ACC112 (cell line): ENCODE measurements around the gene POLR3A.

Experiments used
- H2AFZ ChIP-seq: fragments of 200-600 bp; sonication (generic); one replicate; pipeline ENCODE4 v1.6.0; 2017; ENCODE audit warnings: antibody characterized with exemption, low read length; ENCODE audit not compliant: unreplicated experiment
- H3K27ac ChIP-seq: fragments of 200-600 bp; sonication (generic); 2 replicates; pipeline ENCODE4 v1.5.1; 2014; ENCODE audit warnings: low read depth, mild to moderate bottlenecking, antibody characterized with exemption, low read length, moderate library complexity
- H3K27me3 ChIP-seq: fragments of 200-600 bp; sonication (generic); 2 replicates; pipeline ENCODE4 v1.6.1; 2014; ENCODE audit warnings: mild to moderate bottlenecking, antibody characterized with exemption, low read length, moderate library complexity, mixed read lengths; ENCODE audit not compliant: insufficient read depth
- H3K36me3 ChIP-seq: fragments of 200-600 bp; sonication (generic); 2 replicates; pipeline ENCODE4 v1.6.1; 2016; ENCODE audit warnings: mild to moderate bottlenecking, antibody characterized with exemption, low read length, moderate library complexity, mixed read lengths; ENCODE audit not compliant: insufficient read depth
- H3K4me1 ChIP-seq: fragments of 200-600 bp; sonication (generic); one replicate; pipeline ENCODE4 v1.6.1; 2016; ENCODE audit warnings: low read length, mixed read lengths; ENCODE audit not compliant: insufficient read depth, unreplicated experiment, control insufficient read depth
- H3K4me3 ChIP-seq: fragments of 200-600 bp; sonication (generic); 2 replicates; pipeline ENCODE4 v1.5.1; 2014; ENCODE audit warnings: mild to moderate bottlenecking, low read depth, low read length
- H3K79me2 ChIP-seq: fragments of 200-600 bp; sonication (generic); one replicate; pipeline ENCODE4 v1.6.0; 2016; ENCODE audit warnings: low read length; ENCODE audit not compliant: control insufficient read depth, unreplicated experiment, insufficient read depth

POLR3A gene

DNA sequence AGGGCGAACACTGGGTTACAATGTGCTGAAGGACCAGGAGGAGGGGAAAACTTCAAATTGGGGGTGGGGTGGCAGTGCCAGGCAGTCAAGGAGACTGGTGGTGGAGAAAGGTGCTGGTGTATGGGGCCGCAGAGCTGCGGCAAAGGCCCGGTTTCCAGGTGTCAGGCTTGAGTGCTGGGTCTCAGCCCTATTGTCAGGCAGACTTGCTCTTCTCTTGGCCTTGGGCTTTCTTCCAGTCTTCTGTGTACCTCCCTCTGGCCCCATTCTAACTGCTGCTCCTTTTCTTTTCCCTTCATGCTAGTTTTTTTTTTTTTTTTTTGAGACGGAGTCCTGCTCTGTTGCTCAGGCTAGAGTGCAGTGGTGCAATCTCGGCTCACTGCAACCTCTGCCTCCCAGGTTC is 51.0 kb downstream of the POLR3A start:
- H3K36me3 ChIP-seq = peaks cover 24% of the 10 kb centered on the region
- no peak overlapping the region for H3K4me3 ChIP-seq
- no peak overlapping the region for H3K27ac ChIP-seq
- H2AFZ ChIP-seq = no peak overlapping the region
- no peaks in the 10 kb centered on the region for H3K79me2 ChIP-seq
- peaks cover 4% of the 10 kb centered on the region for H3K4me1 ChIP-seq
- H3K27me3 ChIP-seq = no peaks in the 10 kb centered on the region

GRCh38 chr10:77977934-77978333 is 51.4 kb downstream of the POLR3A start:
- H3K4me1 ChIP-seq = no peaks in the 10 kb centered on the region
- no peak overlapping the region for H3K27ac ChIP-seq
- H3K79me2 ChIP-seq = no peaks in the 10 kb centered on the region
- no peak overlapping the region for H2AFZ ChIP-seq
- no peaks in the 10 kb centered on the region for H3K27me3 ChIP-seq
- peaks cover 24% of the 10 kb centered on the region for H3K36me3 ChIP-seq
- H3K4me3 ChIP-seq = no peak overlapping the region

- H3K36me3 ChIP-seq = peaks cover 22% of the 10 kb centered on the region
- H3K79me2 ChIP-seq = no peaks in the 10 kb centered on the region
- no peak overlapping the region for H3K4me3 ChIP-seq
- H3K27me3 ChIP-seq = no peaks in the 10 kb centered on the region
- no peak overlapping the region for H3K27ac ChIP-seq
- H2AFZ ChIP-seq = no peak overlapping the region
- H3K4me1 ChIP-seq = no peaks in the 10 kb centered on the region
Observed at GRCh38 chr10:77977016-77977415, 52.3 kb downstream of the POLR3A start.

- Histone ChIP-seq H2AFZ (no peak overlapping the region), H3K79me2 (no peaks in the 10 kb centered on the region), H3K4me3 (no peak overlapping the region), H3K4me1 (peaks cover 12% of the 10 kb centered on the region), H3K27me3 (no peaks in the 10 kb centered on the region), H3K36me3 (peaks cover 13% of the 10 kb centered on the region), H3K27ac (no peak overlapping the region)
Observed at GRCh38 chr10:77975086-77975666, 54.1 kb downstream of the POLR3A start.

DNA sequence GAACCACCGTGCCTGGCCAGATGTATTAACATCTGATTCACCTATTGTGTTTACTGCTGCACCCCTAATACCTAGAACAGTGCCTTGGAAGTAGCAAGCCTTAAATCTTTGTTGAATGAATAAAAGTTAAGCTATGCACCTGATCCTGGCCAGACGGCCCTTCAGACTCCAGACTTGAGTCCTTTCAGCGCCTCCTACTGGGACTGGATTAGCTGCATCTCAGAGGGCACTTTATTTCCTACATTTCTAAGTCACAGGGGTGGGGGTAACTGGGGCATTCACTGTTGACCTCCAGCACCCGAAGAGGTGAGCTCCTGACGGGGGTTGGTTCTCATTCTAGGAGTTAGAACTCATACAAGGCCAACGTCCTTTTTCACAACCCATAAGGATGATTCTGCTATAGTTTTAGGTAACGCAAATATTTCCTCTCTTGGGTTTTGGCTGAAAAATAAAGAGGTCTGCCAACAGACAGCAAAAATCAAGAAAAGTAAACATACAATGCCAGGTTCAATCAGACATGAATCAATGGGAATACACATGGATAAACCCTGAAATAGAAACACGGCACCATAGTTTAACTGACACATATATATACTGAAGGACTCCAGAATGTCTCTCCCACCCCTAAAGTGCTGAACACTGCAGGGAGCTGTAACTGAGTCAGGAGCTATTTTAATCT is 54.8 kb downstream of the POLR3A start:
- Histone ChIP-seq H2AFZ (no peak overlapping the region), H3K4me1 (peaks cover 12% of the 10 kb centered on the region), H3K79me2 (no peaks in the 10 kb centered on the region), H3K27ac (no peak overlapping the region), H3K27me3 (no peaks in the 10 kb centered on the region), H3K36me3 (peaks cover 9% of the 10 kb centered on the region; the same call in 1 of the 2 replicates), H3K4me3 (no peak overlapping the region)

DNA sequence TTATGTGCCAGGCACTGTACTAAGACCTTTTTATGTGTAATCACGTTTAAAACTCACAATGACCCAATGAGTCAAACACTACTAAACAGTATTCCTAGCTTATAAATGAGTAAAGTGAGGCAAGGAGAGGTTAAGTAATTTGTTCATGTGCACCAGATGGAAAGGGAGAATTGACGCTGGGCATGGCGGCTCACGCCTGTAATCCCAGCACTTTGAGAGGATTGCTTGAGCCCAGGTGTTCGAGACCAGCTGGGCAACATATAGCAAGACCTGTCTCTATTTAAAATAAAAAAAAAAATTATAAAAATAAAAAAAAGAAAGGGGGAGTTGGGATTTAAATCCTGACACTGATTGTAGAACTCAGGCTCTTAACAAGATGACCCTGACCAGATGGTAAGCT is 56.0 kb downstream of the POLR3A start:
- H3K27me3 ChIP-seq = no peaks in the 10 kb centered on the region
- H3K79me2 ChIP-seq = no peaks in the 10 kb centered on the region
- peaks cover 12% of the 10 kb centered on the region for H3K4me1 ChIP-seq
- H3K27ac ChIP-seq = no peak overlapping the region
- H3K4me3 ChIP-seq = no peak overlapping the region
- H2AFZ ChIP-seq = no peak overlapping the region
- H3K36me3 ChIP-seq = peaks cover 9% of the 10 kb centered on the region; the same call in 1 of the 2 replicates

GRCh38 chr10:77972148-77972547 is 57.2 kb downstream of the POLR3A start:
- Histone ChIP-seq H3K79me2 (no peaks in the 10 kb centered on the region), H3K4me3 (no peak overlapping the region), H3K27me3 (no peaks in the 10 kb centered on the region), H2AFZ (no peak overlapping the region), H3K4me1 (peaks cover 12% of the 10 kb centered on the region), H3K27ac (no peak overlapping the region), H3K36me3 (peaks cover 6% of the 10 kb centered on the region; the same call in 1 of the 2 replicates)

- H3K27ac ChIP-seq = peak overlapping the region; percentile 55
Observed at GRCh38 chr10:77971804-77972144, 57.5 kb downstream of the POLR3A start.

GRCh38 chr10:77970869-77971803 is 58.2 kb downstream of the POLR3A start:
- H3K4me3 ChIP-seq = no peak overlapping the region
- 0 out of 2 replicates have a peak, but pooled peaks cover 3% of the 10 kb centered on the region for H3K36me3 ChIP-seq
- no peaks in the 10 kb centered on the region for H3K79me2 ChIP-seq
- H3K27ac ChIP-seq = peak overlapping the region; percentile 55
- H3K27me3 ChIP-seq = no peaks in the 10 kb centered on the region
- H3K4me1 ChIP-seq = peaks cover 12% of the 10 kb centered on the region
- H2AFZ ChIP-seq = peak overlapping the region; percentile 35

More at GRCh38 chr10:77971804-77972144, 57.5 kb downstream of the POLR3A start:
- H3K79me2 ChIP-seq = no peaks in the 10 kb centered on the region
- H3K4me3 ChIP-seq = no peak overlapping the region
- H2AFZ ChIP-seq = no peak overlapping the region
- H3K4me1 ChIP-seq = peaks cover 12% of the 10 kb centered on the region
- H3K36me3 ChIP-seq = 0 out of 2 replicates have a peak, but pooled peaks cover 3% of the 10 kb centered on the region
- H3K27me3 ChIP-seq = no peaks in the 10 kb centered on the region

GRCh38 chr10:77969114-77969513 is 60.2 kb downstream of the POLR3A start:
- Histone ChIP-seq H3K27ac (no peak overlapping the region), H3K79me2 (no peaks in the 10 kb centered on the region), H3K36me3 (no peaks in the 10 kb centered on the region), H3K4me1 (peaks cover 22% of the 10 kb centered on the region), H3K4me3 (no peak overlapping the region), H3K27me3 (no peaks in the 10 kb centered on the region), H2AFZ (no peak overlapping the region)
